ENCODE measurements around the gene VCL. TPM values are rescaled to one million over a fixed set of nuclear protein-coding genes. Genes with fewer than 3 reads are reported as not detected.
A peak's percentile ranks its signal among the peaks of the same experiment; 100 is the strongest.

Gene VCL
- total and polyA plus RNA-seq, 2 of the 8 experiments (the other 6 are each of a cell fraction or from before 2014, with no cell fraction given), result 119 to 377 TPM

DNA sequence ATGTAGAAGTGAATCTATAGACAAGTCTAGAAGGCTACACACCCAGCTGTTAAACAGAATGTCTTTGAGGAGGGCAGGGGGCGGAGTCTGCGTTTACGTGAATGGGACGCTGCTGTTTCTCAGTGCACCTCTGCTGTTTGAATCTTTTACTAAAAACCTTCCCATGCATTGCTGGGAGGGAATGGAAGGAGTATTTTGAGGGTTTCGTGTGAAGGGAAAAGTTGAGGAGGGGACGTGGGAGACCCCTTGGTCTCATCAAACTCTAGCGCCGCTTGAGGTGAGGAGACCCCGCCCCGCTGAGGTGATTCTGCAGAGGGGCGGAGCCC is 492 bp upstream of the VCL start (continued):
- TF ChIP-seq, protein P1, sequence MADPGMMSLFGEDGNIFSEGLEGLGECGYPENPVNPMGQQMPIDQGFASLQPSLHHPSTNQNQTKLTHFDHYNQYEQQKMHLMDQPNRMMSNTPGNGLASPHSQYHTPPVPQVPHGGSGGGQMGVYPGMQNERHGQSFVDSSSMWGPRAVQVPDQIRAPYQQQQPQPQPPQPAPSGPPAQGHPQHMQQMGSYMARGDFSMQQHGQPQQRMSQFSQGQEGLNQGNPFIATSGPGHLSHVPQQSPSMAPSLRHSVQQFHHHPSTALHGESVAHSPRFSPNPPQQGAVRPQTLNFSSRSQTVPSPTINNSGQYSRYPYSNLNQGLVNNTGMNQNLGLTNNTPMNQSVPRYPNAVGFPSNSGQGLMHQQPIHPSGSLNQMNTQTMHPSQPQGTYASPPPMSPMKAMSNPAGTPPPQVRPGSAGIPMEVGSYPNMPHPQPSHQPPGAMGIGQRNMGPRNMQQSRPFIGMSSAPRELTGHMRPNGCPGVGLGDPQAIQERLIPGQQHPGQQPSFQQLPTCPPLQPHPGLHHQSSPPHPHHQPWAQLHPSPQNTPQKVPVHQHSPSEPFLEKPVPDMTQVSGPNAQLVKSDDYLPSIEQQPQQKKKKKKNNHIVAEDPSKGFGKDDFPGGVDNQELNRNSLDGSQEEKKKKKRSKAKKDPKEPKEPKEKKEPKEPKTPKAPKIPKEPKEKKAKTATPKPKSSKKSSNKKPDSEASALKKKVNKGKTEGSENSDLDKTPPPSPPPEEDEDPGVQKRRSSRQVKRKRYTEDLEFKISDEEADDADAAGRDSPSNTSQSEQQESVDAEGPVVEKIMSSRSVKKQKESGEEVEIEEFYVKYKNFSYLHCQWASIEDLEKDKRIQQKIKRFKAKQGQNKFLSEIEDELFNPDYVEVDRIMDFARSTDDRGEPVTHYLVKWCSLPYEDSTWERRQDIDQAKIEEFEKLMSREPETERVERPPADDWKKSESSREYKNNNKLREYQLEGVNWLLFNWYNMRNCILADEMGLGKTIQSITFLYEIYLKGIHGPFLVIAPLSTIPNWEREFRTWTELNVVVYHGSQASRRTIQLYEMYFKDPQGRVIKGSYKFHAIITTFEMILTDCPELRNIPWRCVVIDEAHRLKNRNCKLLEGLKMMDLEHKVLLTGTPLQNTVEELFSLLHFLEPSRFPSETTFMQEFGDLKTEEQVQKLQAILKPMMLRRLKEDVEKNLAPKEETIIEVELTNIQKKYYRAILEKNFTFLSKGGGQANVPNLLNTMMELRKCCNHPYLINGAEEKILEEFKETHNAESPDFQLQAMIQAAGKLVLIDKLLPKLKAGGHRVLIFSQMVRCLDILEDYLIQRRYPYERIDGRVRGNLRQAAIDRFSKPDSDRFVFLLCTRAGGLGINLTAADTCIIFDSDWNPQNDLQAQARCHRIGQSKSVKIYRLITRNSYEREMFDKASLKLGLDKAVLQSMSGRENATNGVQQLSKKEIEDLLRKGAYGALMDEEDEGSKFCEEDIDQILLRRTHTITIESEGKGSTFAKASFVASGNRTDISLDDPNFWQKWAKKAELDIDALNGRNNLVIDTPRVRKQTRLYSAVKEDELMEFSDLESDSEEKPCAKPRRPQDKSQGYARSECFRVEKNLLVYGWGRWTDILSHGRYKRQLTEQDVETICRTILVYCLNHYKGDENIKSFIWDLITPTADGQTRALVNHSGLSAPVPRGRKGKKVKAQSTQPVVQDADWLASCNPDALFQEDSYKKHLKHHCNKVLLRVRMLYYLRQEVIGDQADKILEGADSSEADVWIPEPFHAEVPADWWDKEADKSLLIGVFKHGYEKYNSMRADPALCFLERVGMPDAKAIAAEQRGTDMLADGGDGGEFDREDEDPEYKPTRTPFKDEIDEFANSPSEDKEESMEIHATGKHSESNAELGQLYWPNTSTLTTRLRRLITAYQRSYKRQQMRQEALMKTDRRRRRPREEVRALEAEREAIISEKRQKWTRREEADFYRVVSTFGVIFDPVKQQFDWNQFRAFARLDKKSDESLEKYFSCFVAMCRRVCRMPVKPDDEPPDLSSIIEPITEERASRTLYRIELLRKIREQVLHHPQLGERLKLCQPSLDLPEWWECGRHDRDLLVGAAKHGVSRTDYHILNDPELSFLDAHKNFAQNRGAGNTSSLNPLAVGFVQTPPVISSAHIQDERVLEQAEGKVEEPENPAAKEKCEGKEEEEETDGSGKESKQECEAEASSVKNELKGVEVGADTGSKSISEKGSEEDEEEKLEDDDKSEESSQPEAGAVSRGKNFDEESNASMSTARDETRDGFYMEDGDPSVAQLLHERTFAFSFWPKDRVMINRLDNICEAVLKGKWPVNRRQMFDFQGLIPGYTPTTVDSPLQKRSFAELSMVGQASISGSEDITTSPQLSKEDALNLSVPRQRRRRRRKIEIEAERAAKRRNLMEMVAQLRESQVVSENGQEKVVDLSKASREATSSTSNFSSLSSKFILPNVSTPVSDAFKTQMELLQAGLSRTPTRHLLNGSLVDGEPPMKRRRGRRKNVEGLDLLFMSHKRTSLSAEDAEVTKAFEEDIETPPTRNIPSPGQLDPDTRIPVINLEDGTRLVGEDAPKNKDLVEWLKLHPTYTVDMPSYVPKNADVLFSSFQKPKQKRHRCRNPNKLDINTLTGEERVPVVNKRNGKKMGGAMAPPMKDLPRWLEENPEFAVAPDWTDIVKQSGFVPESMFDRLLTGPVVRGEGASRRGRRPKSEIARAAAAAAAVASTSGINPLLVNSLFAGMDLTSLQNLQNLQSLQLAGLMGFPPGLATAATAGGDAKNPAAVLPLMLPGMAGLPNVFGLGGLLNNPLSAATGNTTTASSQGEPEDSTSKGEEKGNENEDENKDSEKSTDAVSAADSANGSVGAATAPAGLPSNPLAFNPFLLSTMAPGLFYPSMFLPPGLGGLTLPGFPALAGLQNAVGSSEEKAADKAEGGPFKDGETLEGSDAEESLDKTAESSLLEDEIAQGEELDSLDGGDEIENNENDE (IDR thresholded peaks at IDR 0.05; ENCODE audit: insufficient replicate concordance, low read length), result peak; percentile 45
- no peak for TF ChIP-seq BRCA1 (IDR thresholded peaks at IDR 0.05; ENCODE audit: low read depth, low read length)
- TF ChIP-seq BCL11A (IDR thresholded peaks at IDR 0.05; ENCODE audit: low read depth in 2 of 2, low read length in 2 of 2), result no peak
- no peak for TF ChIP-seq SUZ12 (IDR thresholded peaks at IDR 0.05; ENCODE audit: low read length)
- no peak for TF ChIP-seq RAD21 (IDR thresholded peaks at IDR 0.05 in 1 of 2, conservative IDR thresholded peaks at IDR 0.05 in 1 of 2; ENCODE audit: low read depth in 2 of 2, low read length in 2 of 2)
- no peak for TF ChIP-seq CTBP2 (IDR thresholded peaks at IDR 0.05; ENCODE audit: borderline replicate concordance, insufficient read depth, insufficient read length, low read length)
- peak; percentile 11 for TF ChIP-seq PHF8 (conservative IDR thresholded peaks at IDR 0.05; ENCODE audit: low read depth, low read length)
- TF ChIP-seq TAF1 (IDR thresholded peaks at IDR 0.05; ENCODE audit: low read depth, low read length), result no peak
- TF ChIP-seq TAF7 (optimal IDR thresholded peaks at IDR 0.05; ENCODE audit: borderline replicate concordance, low read depth, low read length), result peak; percentile 23
- TF ChIP-seq, protein P2, sequence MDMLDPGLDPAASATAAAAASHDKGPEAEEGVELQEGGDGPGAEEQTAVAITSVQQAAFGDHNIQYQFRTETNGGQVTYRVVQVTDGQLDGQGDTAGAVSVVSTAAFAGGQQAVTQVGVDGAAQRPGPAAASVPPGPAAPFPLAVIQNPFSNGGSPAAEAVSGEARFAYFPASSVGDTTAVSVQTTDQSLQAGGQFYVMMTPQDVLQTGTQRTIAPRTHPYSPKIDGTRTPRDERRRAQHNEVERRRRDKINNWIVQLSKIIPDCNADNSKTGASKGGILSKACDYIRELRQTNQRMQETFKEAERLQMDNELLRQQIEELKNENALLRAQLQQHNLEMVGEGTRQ (IDR thresholded peaks at IDR 0.05; ENCODE audit: low read length), result no peak

Measured in H1 (cell line).